GOT3 (cell line): ENCODE results near the gene SLC29A4.

Experiments used
- DNase-seq: peaks from one replicate; lab custom pipeline; 2025; ENCODE audit warnings: mixed read lengths; lab: John Stamatoyannopoulos, UW

The SLC29A4 gene

GRCh38 chr7:5352440-5353010, 69.8 kb downstream of the SLC29A4 start:
- no peak for DNase-seq

DNA sequence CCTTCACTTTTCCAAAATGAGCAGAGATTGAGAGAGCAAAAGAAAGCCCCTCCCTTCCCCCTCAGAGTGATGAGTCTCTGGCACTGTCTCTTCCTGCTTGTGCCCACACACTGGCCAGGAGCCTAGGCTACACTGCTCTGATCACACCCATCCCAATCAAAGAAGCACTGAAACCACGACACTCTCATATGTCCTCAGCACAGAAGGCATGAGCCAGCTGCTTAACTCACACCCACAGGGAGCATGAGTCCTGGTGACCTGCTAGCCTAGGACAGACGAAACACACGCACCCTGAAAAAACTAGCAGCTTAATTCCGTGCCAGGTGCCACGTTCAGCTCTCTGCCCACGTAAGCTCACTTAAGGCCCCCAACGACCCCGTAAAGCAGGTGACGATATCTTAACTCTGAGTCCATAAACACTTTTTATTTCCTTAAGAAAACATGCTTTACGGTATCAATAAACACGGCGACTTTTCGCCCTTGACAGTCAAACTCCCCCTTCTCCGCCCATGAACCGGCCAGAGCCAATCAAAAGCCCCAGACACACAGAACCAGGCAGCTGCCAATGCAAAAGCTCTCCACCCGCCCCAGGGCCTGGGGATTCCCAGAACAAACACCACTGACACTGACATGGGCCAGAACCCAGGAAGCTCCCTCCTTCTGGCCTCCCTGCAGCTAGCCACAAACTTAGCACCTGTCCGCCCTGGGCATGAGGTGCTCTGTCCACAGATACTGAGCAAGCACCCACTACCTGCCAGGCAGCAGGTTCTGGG, 71.9 kb downstream of the SLC29A4 start:
- no peak for DNase-seq
